K562 (cell line): ENCODE data around the gene TSGA10IP. TPM values are rescaled to one million over a fixed set of nuclear protein-coding genes. Genes with fewer than 3 reads are reported as not detected.

Source experiments
- ARID4B ChIP-seq: sonication (generic); formaldehyde crosslinking; IDR thresholded peaks from 2 replicates; pipeline ENCODE4 v1.8.0; 2022; ENCODE audit warnings: mild to moderate bottlenecking, missing genetic modification reagents
- BHLHE40 ChIP-seq: IDR thresholded peaks from 2 replicates; pipeline ENCODE4 v1.6.1; 2011; ENCODE audit warnings: low read length, improper control_type of control experiment
- E2F1 ChIP-seq: sonication (generic); formaldehyde crosslinking; IDR thresholded peaks from 2 replicates; pipeline ENCODE4 v1.8.1; 2023; ENCODE audit warnings: mild to moderate bottlenecking, missing genetic modification reagents, moderate library complexity
- EP400 ChIP-seq: fragments of 450-650 bp; IDR thresholded peaks from 2 replicates; pipeline ENCODE4 v1.6.1; 2017; ENCODE audit warnings: antibody characterized with exemption, mild to moderate bottlenecking, moderate library complexity
- EWSR1 ChIP-seq: fragments of 450-650 bp; IDR thresholded peaks from 2 replicates; pipeline ENCODE4 v1.6.1; 2018; ENCODE audit warnings: borderline replicate concordance, mild to moderate bottlenecking, low read depth, moderate library complexity; ENCODE audit not compliant: partially characterized antibody
- FOSL1 ChIP-seq: fragments of 200-800 bp; sonication (Bioruptor generic); conservative IDR thresholded peaks from 2 replicates; pipeline ENCODE4 v1.6.1; 2016; ENCODE audit warnings: missing genetic modification characterization, missing compliant biosample characterization
- KAT2B ChIP-seq: IDR thresholded peaks from one replicate; pipeline ENCODE4 v1.6.1; 2012; ENCODE audit warnings: low read depth, mild to moderate bottlenecking, control low read depth, inconsistent platforms, low read length, moderate library complexity
- KDM2B ChIP-seq: fragments of 250-450 bp; sonication (Bioruptor Pico); IDR thresholded peaks from 2 replicates; pipeline ENCODE4 v1.8.0; 2021; ENCODE audit warnings: mild to moderate bottlenecking, moderate library complexity
- L3MBTL2 ChIP-seq: fragments of 450-650 bp; IDR thresholded peaks from 2 replicates; pipeline ENCODE4 v1.6.1; 2016; ENCODE audit warnings: mild to moderate bottlenecking, moderate library complexity
- LCOR ChIP-seq: sonication (generic); formaldehyde crosslinking; IDR thresholded peaks from 2 replicates; pipeline ENCODE4 v1.8.0; 2022; ENCODE audit warnings: mild to moderate bottlenecking, missing genetic modification reagents
- LEF1 ChIP-seq: fragments of 450-650 bp; IDR thresholded peaks from 2 replicates; pipeline ENCODE4 v1.6.1; 2016; ENCODE audit warnings: mild to moderate bottlenecking
- MAFG ChIP-seq: fragments of 450-650 bp; conservative IDR thresholded peaks from 2 replicates; pipeline ENCODE4 v1.6.1; 2016; ENCODE audit warnings: missing genetic modification characterization, missing compliant biosample characterization
- PML ChIP-seq: IDR thresholded peaks from 2 replicates; pipeline ENCODE4 v1.6.1; 2012; ENCODE audit warnings: low read length, inconsistent platforms
- RB1 ChIP-seq: fragments of 450-650 bp; IDR thresholded peaks from 2 replicates; pipeline ENCODE4 v1.6.1; 2017; ENCODE audit warnings: low read depth, mild to moderate bottlenecking
- SMARCE1 ChIP-seq: fragments of 450-650 bp; IDR thresholded peaks from 2 replicates; pipeline ENCODE4 v1.7.1; 2016; ENCODE audit warnings: mild to moderate bottlenecking
- SRSF7 ChIP-seq: fragments of 200-400 bp; formaldehyde crosslinking; optimal IDR thresholded peaks from 2 replicates; pipeline ENCODE3; 2017; ENCODE audit warnings: mild to moderate bottlenecking, low read depth, low read length
- STAT5B ChIP-seq: fragments of 250-450 bp; sonication (Bioruptor Pico); IDR thresholded peaks from 2 replicates; pipeline ENCODE4 v1.8.0; 2021; ENCODE audit warnings: mild to moderate bottlenecking, inconsistent platforms
- polyA plus RNA-seq, 8 experiments: library from polyadenylated mRNA; depleted of rRNA in 4 of 8; stranded (reverse) in 5 of 8; unstranded in 3 of 8; fragments of >200 nt; fragmentation: Nextera tagmentation in 2 of 8; fragmentation: Illumina TruSeq in 1 of 8; extraction: Ambion mirVana in 2 of 8; extraction: Trizol in 1 of 8; gene quantifications; 2 replicates each; pipeline versions ENCODE4 v1.2.1 to v1.2.3, GENCODE V29; 2011 to 2014; ENCODE audit warnings: inconsistent platforms in 1 of 8, missing spikeins in 1 of 8
- total RNA-seq, 7 experiments: library from RNA; depleted of rRNA in 6 of 7; stranded (reverse); fragments of >200 nt in 6 of 7; fragmentation: Illumina TruSeq in 2 of 7; extraction: Trizol in 2 of 7; gene quantifications; 2 replicates each; pipeline versions ENCODE4 v1.2.1 to v1.2.3, GENCODE V29; 2011 to 2021; ENCODE audit warnings: low replicate concordance in 1 of 7
- TF ChIP-seq, protein P1 (sequence below), 2 experiments: fragments of 450-650 bp in 1 of 2; sonication (generic) in 1 of 2; formaldehyde crosslinking; conservative IDR thresholded peaks; 2 replicates each; pipeline versions ENCODE4 v1.4.0 to v1.8.1; 2020 to 2022; ENCODE audit warnings: mild to moderate bottlenecking in 1 of 2, missing genetic modification reagents in 1 of 2
- TF ChIP-seq, protein P2 (sequence below): fragments of 250-450 bp; sonication (Bioruptor Pico); IDR thresholded peaks from 2 replicates; pipeline ENCODE4 v1.8.0; 2021; ENCODE audit warnings: moderate library complexity, mild to moderate bottlenecking, inconsistent platforms
- TF ChIP-seq, protein P3 (sequence below): fragments of 450-650 bp; formaldehyde crosslinking; IDR thresholded peaks from 2 replicates; pipeline ENCODE4 v1.4.0; 2022; ENCODE audit warnings: missing genetic modification characterization

The TSGA10IP gene
- total and polyA plus RNA-seq, 9 of the 15 experiments (the other 6 are each of a cell fraction or from before 2014, with no cell fraction given) = not detected

DNA sequence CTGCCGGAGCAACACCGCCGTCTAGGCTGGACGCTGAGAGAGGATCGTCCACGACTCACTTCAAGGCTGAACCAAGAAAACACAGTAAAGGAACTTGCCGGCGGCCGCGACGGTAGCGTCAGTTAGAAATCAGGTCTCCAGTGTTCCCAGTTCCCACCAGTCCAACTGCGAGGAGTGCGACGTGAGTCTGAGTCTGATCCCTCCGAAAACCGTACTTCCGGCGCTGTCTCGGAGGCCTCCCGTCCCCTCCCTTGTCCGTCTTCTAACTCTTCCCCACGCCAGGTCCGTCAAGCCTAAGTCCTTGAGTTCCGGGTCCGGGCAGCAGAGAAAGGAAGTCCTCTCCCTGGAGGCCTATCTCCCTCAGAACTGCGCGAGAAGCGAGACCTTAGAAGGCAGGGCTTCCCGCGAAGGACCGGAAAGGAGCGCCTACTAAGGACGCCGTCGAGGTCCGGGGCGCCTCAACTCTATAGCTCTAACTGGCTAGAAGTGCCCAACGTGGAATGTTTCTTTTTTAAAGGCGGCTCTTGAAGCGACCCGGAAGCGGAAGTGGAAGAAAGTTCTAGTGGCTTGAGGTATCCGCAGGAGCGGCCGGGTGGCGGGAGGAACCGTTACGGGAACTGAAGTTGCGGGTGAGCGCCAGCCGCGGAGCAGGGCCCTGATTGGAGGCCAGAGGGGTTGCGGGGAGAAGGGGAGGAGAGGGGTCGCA lies 56.8 kb downstream of the TSGA10IP start, which contains the start of the genes BANF1 and EIF1AD (continued):
- peak; percentile 91 for TF ChIP-seq ARID4B (CRISPR knock-in tag)
- TF ChIP-seq L3MBTL2 = peak; percentile 76; the same call in 1 of the 2 replicates
- TF ChIP-seq STAT5B (CRISPR knock-in tag) = no peak
- no peak for TF ChIP-seq KDM2B (CRISPR knock-in tag)
- no peak for TF ChIP-seq KAT2B
- peak; percentile 99 for TF ChIP-seq EP400
- TF ChIP-seq BHLHE40 = peak; percentile 55
- peak; percentile 52 for TF ChIP-seq LEF1
- TF ChIP-seq PML = peak; percentile 91
- no peak; the same call in 1 of the 2 replicates for TF ChIP-seq SMARCE1
- TF ChIP-seq, protein P1, sequence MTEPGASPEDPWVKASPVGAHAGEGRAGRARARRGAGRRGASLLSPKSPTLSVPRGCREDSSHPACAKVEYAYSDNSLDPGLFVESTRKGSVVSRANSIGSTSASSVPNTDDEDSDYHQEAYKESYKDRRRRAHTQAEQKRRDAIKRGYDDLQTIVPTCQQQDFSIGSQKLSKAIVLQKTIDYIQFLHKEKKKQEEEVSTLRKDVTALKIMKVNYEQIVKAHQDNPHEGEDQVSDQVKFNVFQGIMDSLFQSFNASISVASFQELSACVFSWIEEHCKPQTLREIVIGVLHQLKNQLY (CRISPR knock-in tag; conservative IDR thresholded peaks at IDR 0.05) = 0 out of 4 replicates have a peak, but pooled peaks of 1 of the 2 experiments have one; percentile 78
- TF ChIP-seq, protein P2, sequence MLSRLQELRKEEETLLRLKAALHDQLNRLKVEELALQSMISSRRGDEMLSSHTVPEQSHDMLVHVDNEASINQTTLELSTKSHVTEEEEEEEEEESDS (CRISPR knock-in tag) = no peak
- TF ChIP-seq MAFG (tag) = no peak
- TF ChIP-seq RB1 = peak; percentile 71; the same call in 1 of the 2 replicates
- TF ChIP-seq LCOR = peak; percentile 72
- TF ChIP-seq E2F1 (CRISPR knock-in tag) = peak; percentile 25; the same call in 1 of the 2 replicates
- no peak for TF ChIP-seq EWSR1
- TF ChIP-seq, protein P3, sequence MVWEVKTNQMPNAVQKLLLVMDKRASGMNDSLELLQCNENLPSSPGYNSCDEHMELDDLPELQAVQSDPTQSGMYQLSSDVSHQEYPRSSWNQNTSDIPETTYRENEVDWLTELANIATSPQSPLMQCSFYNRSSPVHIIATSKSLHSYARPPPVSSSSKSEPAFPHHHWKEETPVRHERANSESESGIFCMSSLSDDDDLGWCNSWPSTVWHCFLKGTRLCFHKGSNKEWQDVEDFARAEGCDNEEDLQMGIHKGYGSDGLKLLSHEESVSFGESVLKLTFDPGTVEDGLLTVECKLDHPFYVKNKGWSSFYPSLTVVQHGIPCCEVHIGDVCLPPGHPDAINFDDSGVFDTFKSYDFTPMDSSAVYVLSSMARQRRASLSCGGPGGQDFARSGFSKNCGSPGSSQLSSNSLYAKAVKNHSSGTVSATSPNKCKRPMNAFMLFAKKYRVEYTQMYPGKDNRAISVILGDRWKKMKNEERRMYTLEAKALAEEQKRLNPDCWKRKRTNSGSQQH (CRISPR knock-in tag) = no peak; the same call in 1 of the 2 replicates
- no peak for TF ChIP-seq SRSF7
- no peak for TF ChIP-seq FOSL1 (tag)
